GM19452 (cell line): ENCODE results near the gene CD300A.

Experiments used
- ATAC-seq: cut with Tn5 transposase; IDR thresholded peaks from one replicate; pipeline ENCODE4 v1.9.1; 2021; ENCODE audit not compliant: unreplicated experiment

Gene CD300A

GRCh38 chr17:74439691-74440567, 26.5 kb upstream of the CD300A start:
- no peak for ATAC-seq

- no peak for ATAC-seq
These were observed 24.9 kb upstream of the CD300A start for GRCh38 chr17:74441537-74441936.

GRCh38 chr17:74442291-74442669, 24.2 kb upstream of the CD300A start:
- no peak for ATAC-seq

GRCh38 chr17:74442670-74443515, 23.5 kb upstream of the CD300A start:
- peak; percentile 73 for ATAC-seq

GRCh38 chr17:74443516-74444296, 22.7 kb upstream of the CD300A start:
- no peak for ATAC-seq

GRCh38 chr17:74444406-74444805, 22.0 kb upstream of the CD300A start:
- no peak for ATAC-seq

- ATAC-seq, result no peak
These were observed 21.3 kb upstream of the CD300A start for GRCh38 chr17:74445158-74445557.

- ATAC-seq, result peak; percentile 48
These were observed 19.6 kb upstream of the CD300A start for GRCh38 chr17:74446551-74447500.

GRCh38 chr17:74447628-74448159, 18.7 kb upstream of the CD300A start:
- ATAC-seq, result no peak

- ATAC-seq, result no peak
These were observed 17.7 kb upstream of the CD300A start for GRCh38 chr17:74448756-74449155.

GRCh38 chr17:74449306-74449705, 17.1 kb upstream of the CD300A start:
- ATAC-seq, result no peak

- ATAC-seq, result no peak
These were observed 16.7 kb upstream of the CD300A start for GRCh38 chr17:74449773-74450172.

- ATAC-seq, result no peak
These were observed 16.2 kb upstream of the CD300A start for GRCh38 chr17:74450231-74450630.

GRCh38 chr17:74450925-74451403, 15.5 kb upstream of the CD300A start:
- no peak for ATAC-seq

- ATAC-seq, result no peak
These were observed 14.9 kb upstream of the CD300A start for GRCh38 chr17:74451557-74451956.

- no peak for ATAC-seq
These were observed 14.2 kb upstream of the CD300A start for GRCh38 chr17:74452033-74452840.

GRCh38 chr17:74452841-74453661, 13.4 kb upstream of the CD300A start:
- no peak for ATAC-seq

GRCh38 chr17:74453665-74454196, 12.7 kb upstream of the CD300A start:
- ATAC-seq, result peak; percentile 34
